GM20000 (cell line): ENCODE data around the gene LVRN.

Experiments
- DNase-seq: peaks from one replicate; pipeline ENCODE4 v3.0.0; 2012; ENCODE audit warnings: low spot score
- CTCF ChIP-seq: IDR thresholded peaks from 2 replicates; pipeline ENCODE4 v1.5.1; 2012; ENCODE audit warnings: mild to moderate bottlenecking, control low read depth; ENCODE audit errors: extremely low read depth, missing control alignments

LVRN gene

GRCh38 chr5:116035123-116035522 is 72.8 kb downstream of the LVRN start:
- no peak for DNase-seq
- no peak for TF ChIP-seq CTCF

- no peak for TF ChIP-seq CTCF
- DNase-seq, result no peak
These were observed 75.1 kb downstream of the LVRN start for GRCh38 chr5:116037236-116037822.

- DNase-seq, result peak; percentile 24
- TF ChIP-seq CTCF, result no peak
These were observed 76.5 kb downstream of the LVRN start for GRCh38 chr5:116038817-116039216.

- DNase-seq, result no peak
- TF ChIP-seq CTCF, result no peak
These were observed 80.1 kb downstream of the LVRN start for GRCh38 chr5:116042375-116042774.

- TF ChIP-seq CTCF, result no peak
- DNase-seq, result no peak
These were observed 81.8 kb downstream of the LVRN start for GRCh38 chr5:116044073-116044472.

- no peak for TF ChIP-seq CTCF
- no peak for DNase-seq
These were observed 83.5 kb downstream of the LVRN start for GRCh38 chr5:116045821-116046220.

GRCh38 chr5:116046261-116046660 is 84.0 kb downstream of the LVRN start:
- no peak for DNase-seq
- TF ChIP-seq CTCF, result no peak
